Astrocyte of the cerebellum (primary cell): ENCODE results near the gene MORN5.
"Not testable (repeated sequence)": the region's sequence is repeated elsewhere in the genome, so short reads cannot be mapped to it uniquely, and the experiment has no call there.

Experiments
- DNase-seq: peaks from one replicate; pipeline ENCODE4 v3.0.0-alpha.2; 2011; ENCODE audit warnings: low read depth
- H3K4me3 ChIP-seq: 2 replicates; pipeline ENCODE4 v1.5.1; 2011; ENCODE audit warnings: mild to moderate bottlenecking, low read depth, low read length, moderate library complexity
- CTCF ChIP-seq: IDR thresholded peaks from 2 replicates; pipeline ENCODE4 v1.5.1; 2012; ENCODE audit warnings: low read length, low read depth, moderate library complexity, mild to moderate bottlenecking; ENCODE audit errors: missing control alignments
- in situ Hi-C: cut with HindIII; loops from 2 replicates; pipeline ENCODE4 v1.10.0; 2017; ENCODE audit warnings: low sequenced_read_pairs

Gene MORN5

GRCh38 chr9:122116040-122116439, 43.7 kb upstream of the MORN5 start:
- TF ChIP-seq CTCF: no peak
- in situ Hi-C loops: no loop called here
- no peak for DNase-seq
- no peak overlapping the region for H3K4me3 ChIP-seq

DNA sequence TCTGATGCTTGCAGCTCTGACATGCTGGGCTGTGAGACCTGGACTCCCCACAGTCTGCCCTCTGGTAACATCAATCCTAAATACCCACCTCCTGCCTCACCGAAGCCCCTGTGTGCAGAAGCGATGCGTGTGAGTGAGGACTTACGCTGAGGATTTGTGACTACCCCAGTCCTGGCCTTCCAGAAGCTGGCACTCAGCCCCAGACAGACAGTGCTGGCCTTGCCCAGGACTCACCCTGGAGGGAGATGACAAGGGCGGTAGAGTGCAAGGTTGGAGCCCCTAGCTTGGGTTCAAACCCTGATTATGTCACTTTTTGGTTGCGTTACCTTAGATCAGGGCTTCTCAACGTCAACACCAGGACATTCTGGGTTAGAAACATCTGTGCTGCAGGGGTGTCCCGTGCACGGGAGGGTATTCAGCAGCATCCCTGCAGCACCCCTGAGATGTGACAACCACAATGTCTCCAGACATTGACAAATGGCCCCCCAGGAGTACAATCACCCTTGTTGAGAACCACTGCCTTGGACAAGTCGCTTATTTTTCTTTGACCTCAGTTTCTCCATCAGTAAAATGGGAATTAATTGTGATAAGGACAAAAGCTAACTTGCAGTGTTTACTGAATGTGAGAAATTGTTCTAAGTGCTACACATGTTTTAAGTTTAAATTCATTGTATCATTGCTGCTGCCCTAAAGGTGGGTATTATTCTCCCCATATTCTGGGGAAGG, 43.1 kb upstream of the MORN5 start:
- H3K4me3 ChIP-seq: no peak overlapping the region
- in situ Hi-C loops: no loop called here
- no peak for DNase-seq
- TF ChIP-seq CTCF: no peak

DNA sequence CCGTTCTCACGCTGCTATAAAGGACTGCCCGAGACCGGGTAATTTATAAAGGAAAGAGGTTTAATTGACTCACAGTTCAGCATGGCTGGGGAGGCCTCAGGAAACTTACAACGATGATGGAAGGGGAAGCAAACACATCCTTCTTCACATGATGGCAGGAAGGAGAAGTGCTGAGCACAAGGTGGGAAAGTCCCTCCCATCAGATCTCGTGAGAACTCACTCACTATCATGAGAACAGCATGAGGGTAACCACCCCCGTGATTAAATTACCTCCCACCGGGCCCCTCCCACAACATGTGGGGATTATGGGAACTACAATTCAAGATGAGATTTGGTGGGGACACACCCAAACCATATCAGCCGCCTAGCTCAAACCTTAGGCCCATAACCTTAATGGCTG, 42.5 kb upstream of the MORN5 start:
- DNase-seq, H3K4me3 ChIP-seq, in situ Hi-C loops: not testable (repeated sequence)

- TF ChIP-seq CTCF: no peak
- no peak for DNase-seq
- no peak overlapping the region for H3K4me3 ChIP-seq
- in situ Hi-C loops: no loop called here
Observed at GRCh38 chr9:122118343-122119165, 41.2 kb upstream of the MORN5 start.

DNA sequence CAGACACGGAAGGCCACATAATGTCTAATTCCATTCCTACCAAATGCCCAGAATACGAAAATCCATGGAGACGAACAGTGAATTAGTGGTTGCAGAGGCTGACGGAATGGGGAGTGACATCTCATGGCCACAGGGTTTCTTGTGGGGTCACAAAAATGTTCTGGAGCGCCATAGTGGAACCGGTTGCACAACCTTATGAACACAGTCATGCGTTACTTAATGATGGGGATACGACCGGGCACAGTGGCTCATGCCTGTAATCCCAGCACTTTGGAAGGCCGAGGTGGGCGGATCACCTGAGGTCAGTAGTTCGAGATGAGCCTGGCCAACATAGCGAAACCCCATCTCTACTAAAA, 40.6 kb upstream of the MORN5 start:
- TF ChIP-seq CTCF: no peak
- DNase-seq: no peak
- in situ Hi-C loops: no loop called here
- no peak overlapping the region for H3K4me3 ChIP-seq

DNA sequence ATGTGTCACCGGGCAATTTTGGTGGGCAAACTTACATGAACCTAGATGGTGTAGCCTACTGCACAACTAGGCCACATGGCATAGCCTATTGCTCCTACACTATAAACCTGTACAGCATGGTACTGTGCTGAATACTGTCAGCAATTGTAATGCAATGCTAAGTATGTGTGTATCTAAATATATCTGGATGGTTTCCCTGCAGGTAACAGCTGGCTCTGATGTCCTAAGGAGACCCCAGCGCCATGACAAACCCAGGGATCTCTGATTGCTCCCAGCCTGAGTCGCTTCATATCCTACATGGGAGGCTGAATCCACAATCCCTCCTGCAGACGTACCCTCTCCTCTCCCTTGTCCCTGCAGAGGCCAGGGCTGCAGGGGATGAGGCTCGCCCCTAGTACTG, 40.0 kb upstream of the MORN5 start:
- in situ Hi-C loops: no loop called here

More for the DNA sequence above, 40.0 kb upstream of the MORN5 start:
- DNase-seq: no peak
- TF ChIP-seq CTCF: no peak
- no peak overlapping the region for H3K4me3 ChIP-seq
